Activated effector memory CD4-positive, alpha-beta T cell treated with anti-CD3 and anti-CD28 coated beads, Interleukin-2, amount 50 U/mL, for 16 hours (primary cell): ENCODE data around the gene CBX6.

ENCODE experiments used
- DNase-seq: peaks from one replicate; pipeline ENCODE4 v3.0.0-alpha.2; 2020

The CBX6 gene

GRCh38 chr22:38873469-38874411 lies 1.7 kb upstream of the CBX6 start:
- peak; percentile 90 for DNase-seq

DNA sequence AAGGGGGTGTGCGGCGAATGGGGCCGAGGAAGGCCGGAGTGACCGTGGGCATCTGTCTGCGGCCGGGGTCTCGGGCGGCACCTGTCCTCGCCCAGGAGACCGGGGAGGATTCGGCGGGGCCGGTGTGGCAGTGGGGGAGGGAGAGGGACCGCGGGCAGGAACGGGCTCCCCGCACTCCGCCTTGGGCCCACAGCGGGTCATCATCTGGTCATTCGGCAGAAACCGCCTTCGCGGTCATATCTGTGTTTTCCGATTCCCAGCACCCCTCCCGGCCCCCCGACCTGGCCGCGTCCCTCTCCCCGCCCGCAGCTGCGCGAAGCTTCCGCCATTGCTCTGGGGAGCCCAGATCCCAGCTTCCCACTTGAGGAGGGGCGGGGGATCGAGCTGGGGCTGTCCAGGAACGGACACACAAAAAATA lies 824 bp upstream of the CBX6 start:
- peak; percentile 74 for DNase-seq

DNA sequence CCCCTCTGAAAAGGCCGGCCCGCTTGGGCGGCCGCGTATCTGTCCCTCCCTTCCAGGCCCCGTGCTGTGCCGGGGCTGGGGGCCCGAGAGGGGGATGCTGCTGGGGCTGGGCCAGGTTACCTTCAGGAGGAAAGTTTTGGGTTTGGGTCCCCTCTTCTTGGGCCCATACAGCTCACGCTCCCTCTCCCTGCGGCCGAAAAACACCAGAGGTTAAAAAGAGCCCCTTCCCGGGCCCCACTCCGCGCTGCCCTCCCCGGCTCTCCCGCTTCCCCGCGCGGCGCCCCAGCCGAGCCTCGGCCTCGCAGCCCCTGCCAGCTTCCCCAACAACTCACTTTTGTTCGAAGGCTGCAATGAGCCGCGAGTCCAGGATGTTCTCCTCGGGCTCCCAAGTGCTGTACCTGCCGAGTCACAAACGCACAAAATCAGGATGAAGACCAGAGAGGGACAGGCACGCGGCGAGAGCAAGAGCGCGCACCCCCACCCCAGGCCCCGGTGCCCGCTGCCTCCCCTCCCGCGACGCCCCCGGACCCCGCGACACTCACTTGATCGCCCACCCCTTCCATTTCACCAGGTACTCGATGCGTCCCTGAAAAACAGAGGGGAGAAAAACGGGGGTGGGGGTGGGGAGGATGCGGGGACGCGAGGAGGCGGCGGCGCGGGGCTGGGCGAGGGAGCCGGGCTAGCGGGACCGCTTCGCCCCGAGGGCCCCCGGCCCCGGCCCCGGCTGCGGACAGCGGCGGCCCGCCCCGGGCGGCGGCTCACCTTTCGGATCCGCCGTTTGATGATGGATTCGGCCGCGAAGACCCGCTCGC lies 450 bp downstream of the CBX6 start:
- peak; percentile 77 for DNase-seq

DNA sequence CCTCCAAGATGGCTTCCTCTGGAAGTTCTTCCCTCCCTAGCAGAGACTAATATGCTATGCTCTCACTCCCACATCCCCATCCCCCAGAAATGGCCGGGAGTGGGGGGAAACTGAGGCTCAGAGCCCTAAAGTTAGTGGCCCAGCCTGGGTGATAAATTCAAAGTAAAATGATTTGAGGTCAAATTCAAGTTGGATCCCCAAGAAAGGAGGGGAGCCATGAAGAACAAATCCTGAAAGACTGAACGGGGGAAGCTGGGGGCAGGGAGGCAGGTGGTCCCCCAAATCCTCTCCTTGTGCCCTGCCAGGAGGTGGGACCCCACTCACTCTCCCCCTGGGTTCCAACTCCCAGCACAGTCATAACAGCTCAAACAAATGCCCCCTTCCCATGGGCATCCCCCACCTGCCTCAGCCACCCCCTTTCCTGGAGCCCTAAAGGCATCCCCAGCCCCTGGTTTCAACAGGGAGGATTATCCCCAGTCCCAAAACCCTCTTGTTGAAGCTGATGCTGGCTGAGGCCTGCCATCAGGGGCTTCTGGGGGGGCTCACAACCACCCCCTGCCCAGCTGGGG lies 1.1 kb downstream of the CBX6 start:
- DNase-seq: no peak

DNA sequence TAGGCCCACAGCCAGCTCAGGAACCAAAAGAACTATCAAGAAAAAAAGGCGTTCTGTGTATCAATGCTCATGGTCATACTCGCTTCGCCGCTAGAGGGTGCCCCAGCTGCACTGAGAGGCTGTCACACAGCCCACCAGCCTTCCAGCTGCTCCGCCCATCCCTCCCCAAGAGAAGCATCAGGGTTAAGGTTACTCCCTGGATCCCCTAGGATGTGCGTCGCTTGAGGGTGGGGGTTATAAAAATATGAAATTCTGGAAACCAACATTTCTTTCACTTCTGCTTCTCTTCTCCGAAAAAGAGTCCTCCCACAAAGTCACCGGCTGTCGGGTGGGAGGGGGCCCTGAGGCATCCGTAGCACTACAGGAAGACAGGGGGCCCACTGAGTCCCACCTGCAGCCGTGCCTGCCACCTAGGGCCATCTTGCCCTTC lies 1.7 kb downstream of the CBX6 start:
- peak; percentile 95 for DNase-seq

GRCh38 chr22:38869663-38870062 lies 2.4 kb downstream of the CBX6 start:
- DNase-seq: peak; percentile 49

- peak; percentile 95 for DNase-seq
Observed at GRCh38 chr22:38868886-38869381, 3.1 kb downstream of the CBX6 start.

- DNase-seq: peak; percentile 61
Observed at GRCh38 chr22:38868286-38868721, 3.7 kb downstream of the CBX6 start.

DNA sequence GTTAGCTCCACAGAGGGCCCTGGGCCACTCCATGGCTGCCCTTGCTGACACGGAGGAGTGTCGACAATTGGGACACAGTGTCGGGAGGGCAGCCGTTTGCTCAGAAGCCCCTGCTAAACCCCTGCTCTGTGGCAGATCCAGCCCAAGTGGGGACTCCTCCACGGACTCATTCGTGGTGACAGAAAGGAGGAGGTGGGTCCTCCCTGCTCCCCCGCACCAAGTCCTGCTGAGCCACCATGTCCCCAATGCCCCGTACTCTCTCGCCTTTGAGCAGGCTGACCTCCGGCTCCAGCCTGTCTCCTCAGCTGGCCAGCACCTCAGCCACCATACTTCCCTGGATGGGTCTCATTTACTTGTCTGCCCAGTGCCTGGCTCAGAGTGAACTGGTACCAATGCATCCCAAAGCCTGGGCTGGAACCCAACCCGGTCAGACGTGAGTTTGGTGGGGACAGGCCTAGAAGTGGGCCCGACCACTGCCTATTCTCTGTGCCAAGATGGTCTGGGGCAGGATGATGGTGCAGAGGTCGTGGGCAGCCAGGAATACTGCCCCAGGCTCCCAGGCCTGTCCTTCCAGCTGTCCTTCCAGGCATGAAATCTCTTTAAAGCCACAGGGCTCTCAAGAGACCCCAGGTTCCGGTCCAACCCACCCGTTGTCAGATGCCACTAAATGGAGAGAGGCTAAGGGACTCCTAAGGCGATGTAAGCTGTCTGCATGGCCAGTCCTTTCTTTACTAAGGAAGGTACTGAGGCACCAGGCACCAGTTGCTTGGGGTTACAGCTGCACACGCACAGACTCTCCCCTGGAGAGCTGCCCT lies 4.3 kb downstream of the CBX6 start:
- DNase-seq: peak; percentile 61

DNA sequence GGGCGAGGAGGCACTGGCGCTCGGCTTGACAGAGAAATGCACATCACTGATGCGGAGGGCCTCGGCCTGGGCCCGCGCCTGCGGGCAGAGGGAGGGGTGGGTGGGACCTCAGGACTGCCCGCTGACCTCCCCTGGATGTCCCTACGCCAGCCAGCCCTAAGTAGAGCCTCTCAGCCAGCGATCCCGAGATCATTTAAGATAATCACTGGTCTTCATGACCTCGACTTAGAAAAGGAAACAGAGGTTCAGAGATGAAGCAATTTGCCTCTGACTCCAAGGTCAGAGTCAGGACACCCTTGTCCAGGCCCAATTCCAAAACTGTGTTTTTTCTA lies 4.9 kb downstream of the CBX6 start:
- DNase-seq: peak; percentile 63

- DNase-seq: peak; percentile 60
Observed at GRCh38 chr22:38866399-38867123, 5.5 kb downstream of the CBX6 start.

GRCh38 chr22:38866024-38866398 lies 6.0 kb downstream of the CBX6 start:
- no peak for DNase-seq

- peak; percentile 62 for DNase-seq
Observed at GRCh38 chr22:38865201-38866023, 6.6 kb downstream of the CBX6 start.

DNA sequence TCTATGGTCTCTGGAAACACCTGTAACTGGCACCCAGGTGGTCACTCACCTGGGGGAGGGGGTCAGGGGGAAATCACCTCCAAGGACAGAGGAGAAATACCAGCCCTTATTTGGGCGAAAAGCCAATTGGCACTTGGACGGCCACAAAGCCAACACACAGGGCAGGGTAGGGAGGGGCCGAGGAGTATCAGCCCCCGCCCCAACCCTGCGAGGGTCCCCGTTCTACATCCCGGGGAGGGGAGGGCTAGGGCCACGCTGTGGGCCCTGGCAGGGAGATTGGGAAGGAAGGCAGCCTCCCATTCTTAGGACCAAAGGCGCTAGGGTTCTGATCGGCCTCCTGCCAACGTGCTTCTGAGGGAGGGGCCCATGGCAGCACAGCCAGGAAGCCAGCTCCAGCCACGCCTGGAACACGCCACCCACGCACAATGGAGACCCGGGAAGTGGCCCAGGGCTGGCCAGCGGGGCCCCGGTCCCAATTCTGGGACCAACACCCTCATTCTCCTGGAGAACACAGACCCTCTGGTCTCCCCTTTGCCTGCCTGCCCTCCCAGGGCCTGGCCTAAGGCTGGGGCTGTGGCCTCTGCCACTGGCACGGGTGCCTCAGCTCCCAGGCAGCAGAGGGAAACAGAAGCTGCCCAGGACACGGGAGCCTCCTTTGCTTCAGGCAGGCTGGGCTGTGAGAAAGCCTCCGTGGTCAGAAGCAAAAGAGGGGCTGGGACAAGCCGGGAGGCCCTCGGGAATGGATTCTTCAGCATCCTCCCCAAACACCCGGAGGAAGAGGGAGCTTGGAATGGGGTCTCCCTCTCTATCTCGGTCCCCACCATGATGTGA lies 7.4 kb downstream of the CBX6 start:
- peak; percentile 62 for DNase-seq

- peak; percentile 61 for DNase-seq
Observed at GRCh38 chr22:38863531-38864131, 8.4 kb downstream of the CBX6 start.

- peak; percentile 63 for DNase-seq
Observed at GRCh38 chr22:38862375-38863329, 9.4 kb downstream of the CBX6 start.

DNA sequence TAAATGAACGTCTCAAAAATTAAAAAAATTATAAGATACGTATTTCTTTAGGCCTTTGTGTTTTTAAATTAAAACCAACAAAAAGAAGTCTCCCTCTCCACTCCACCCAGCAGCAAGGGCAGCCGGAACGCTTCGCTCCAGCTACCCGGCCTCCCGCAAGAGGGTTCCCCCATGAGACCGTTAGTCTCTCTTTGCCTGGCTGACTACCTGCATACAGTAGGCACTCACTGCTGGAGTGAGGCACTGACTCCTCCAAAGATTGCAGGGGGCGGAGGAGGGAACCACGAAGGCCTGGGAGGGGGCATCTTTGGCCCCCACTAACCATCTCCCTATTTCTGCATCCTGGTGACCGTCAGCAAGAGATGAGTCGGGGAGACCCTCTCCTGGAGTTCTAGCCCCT lies 10.1 kb downstream of the CBX6 start:
- no peak for DNase-seq
